IPS-18a (cell line): ENCODE measurements around the gene TTC4.

ENCODE experiments used
- H3K27ac ChIP-seq: one replicate; pipeline ENCODE4 v1.5.1; 2013; ENCODE audit warnings: low read length
- H3K27me3 ChIP-seq: one replicate; pipeline ENCODE4 v1.6.1; 2013; ENCODE audit warnings: mild to moderate bottlenecking, low read length; ENCODE audit not compliant: control insufficient read depth, insufficient read depth
- H3K36me3 ChIP-seq: one replicate; pipeline ENCODE4 v1.6.1; 2013; ENCODE audit warnings: low read depth, low read length; ENCODE audit not compliant: control insufficient read depth
- H3K4me1 ChIP-seq: one replicate; pipeline ENCODE4 v1.6.1; 2013; ENCODE audit warnings: low read depth, low read length; ENCODE audit not compliant: control insufficient read depth
- H3K4me3 ChIP-seq: one replicate; pipeline ENCODE4 v1.5.1; 2013; ENCODE audit warnings: low read length
- H3K9ac ChIP-seq: one replicate; pipeline ENCODE4 v1.6.1; 2013; ENCODE audit warnings: mild to moderate bottlenecking, low read length, moderate library complexity
- H3K9me3 ChIP-seq: one replicate; pipeline ENCODE4 v1.6.1; 2013; ENCODE audit warnings: low read depth, low read length; ENCODE audit not compliant: control insufficient read depth

The TTC4 gene

GRCh38 chr1:54728027-54728426, 12.4 kb downstream of the TTC4 start:
- Histone ChIP-seq H3K9ac (no peak overlapping the region), H3K9me3 (no peaks in the 10 kb centered on the region), H3K27ac (no peak overlapping the region), H3K27me3 (no peaks in the 10 kb centered on the region), H3K4me1 (no peaks in the 10 kb centered on the region), H3K4me3 (no peak overlapping the region), H3K36me3 (peaks cover 76% of the 10 kb centered on the region)

- Histone ChIP-seq H3K4me3 (no peak overlapping the region), H3K4me1 (no peaks in the 10 kb centered on the region), H3K27me3 (no peaks in the 10 kb centered on the region), H3K9ac (no peak overlapping the region), H3K27ac (no peak overlapping the region), H3K9me3 (no peaks in the 10 kb centered on the region), H3K36me3 (peaks cover 43% of the 10 kb centered on the region)
Observed at GRCh38 chr1:54736685-54737084, 21.0 kb downstream of the TTC4 start.

- no peaks in the 10 kb centered on the region for H3K27me3 ChIP-seq
- peaks cover 47% of the 10 kb centered on the region for H3K36me3 ChIP-seq
- H3K9ac ChIP-seq: no peak overlapping the region
Observed at GRCh38 chr1:54738244-54738643, 22.6 kb downstream of the TTC4 start.

GRCh38 chr1:54741531-54741930, 25.9 kb downstream of the TTC4 start:
- peaks cover 37% of the 10 kb centered on the region for H3K36me3 ChIP-seq
- no peak overlapping the region for H3K9ac ChIP-seq
- no peaks in the 10 kb centered on the region for H3K9me3 ChIP-seq
- H3K4me1 ChIP-seq: no peaks in the 10 kb centered on the region
- H3K4me3 ChIP-seq: no peak overlapping the region
- H3K27me3 ChIP-seq: no peaks in the 10 kb centered on the region
- no peak overlapping the region for H3K27ac ChIP-seq

More at GRCh38 chr1:54738244-54738643, 22.6 kb downstream of the TTC4 start:
- Histone ChIP-seq H3K27ac (no peak overlapping the region), H3K4me1 (no peaks in the 10 kb centered on the region), H3K4me3 (no peak overlapping the region), H3K9me3 (no peaks in the 10 kb centered on the region)

- Histone ChIP-seq H3K9me3 (no peaks in the 10 kb centered on the region), H3K36me3 (peaks cover 32% of the 10 kb centered on the region), H3K4me3 (no peak overlapping the region), H3K27ac (no peak overlapping the region), H3K9ac (no peak overlapping the region), H3K27me3 (no peaks in the 10 kb centered on the region), H3K4me1 (no peaks in the 10 kb centered on the region)
Observed at GRCh38 chr1:54742282-54742681, 26.6 kb downstream of the TTC4 start.

- H3K27ac ChIP-seq: no peak overlapping the region
- no peak overlapping the region for H3K9ac ChIP-seq
- no peaks in the 10 kb centered on the region for H3K9me3 ChIP-seq
- no peak overlapping the region for H3K4me3 ChIP-seq
- no peaks in the 10 kb centered on the region for H3K4me1 ChIP-seq
- no peaks in the 10 kb centered on the region for H3K27me3 ChIP-seq
- H3K36me3 ChIP-seq: peaks cover 26% of the 10 kb centered on the region
Observed at GRCh38 chr1:54743416-54744226, 28.0 kb downstream of the TTC4 start.

- Histone ChIP-seq H3K27ac (no peak overlapping the region), H3K27me3 (no peaks in the 10 kb centered on the region), H3K9me3 (no peaks in the 10 kb centered on the region), H3K9ac (no peak overlapping the region), H3K4me3 (no peak overlapping the region), H3K4me1 (no peaks in the 10 kb centered on the region), H3K36me3 (peaks cover 22% of the 10 kb centered on the region)
Observed at GRCh38 chr1:54744696-54745095, 29.0 kb downstream of the TTC4 start.

GRCh38 chr1:54745274-54745673, 29.6 kb downstream of the TTC4 start:
- Histone ChIP-seq H3K27me3 (no peaks in the 10 kb centered on the region), H3K27ac (no peak overlapping the region), H3K36me3 (peaks cover 18% of the 10 kb centered on the region), H3K9ac (no peak overlapping the region), H3K4me3 (no peak overlapping the region), H3K4me1 (no peaks in the 10 kb centered on the region), H3K9me3 (no peaks in the 10 kb centered on the region)

- Histone ChIP-seq H3K27me3 (no peaks in the 10 kb centered on the region), H3K9ac (no peak overlapping the region), H3K36me3 (peaks cover 12% of the 10 kb centered on the region), H3K9me3 (no peaks in the 10 kb centered on the region), H3K4me3 (no peak overlapping the region), H3K27ac (no peak overlapping the region), H3K4me1 (no peaks in the 10 kb centered on the region)
Observed at GRCh38 chr1:54745864-54746263, 30.2 kb downstream of the TTC4 start.

GRCh38 chr1:54748094-54748835, 32.6 kb downstream of the TTC4 start:
- Histone ChIP-seq H3K9me3 (no peaks in the 10 kb centered on the region), H3K9ac (no peak overlapping the region), H3K27me3 (no peaks in the 10 kb centered on the region)

GRCh38 chr1:54750596-54750995, 34.9 kb downstream of the TTC4 start:
- no peaks in the 10 kb centered on the region for H3K27me3 ChIP-seq
- no peak overlapping the region for H3K4me3 ChIP-seq
- H3K9ac ChIP-seq: no peak overlapping the region
- peaks cover 7% of the 10 kb centered on the region for H3K4me1 ChIP-seq
- no peaks in the 10 kb centered on the region for H3K36me3 ChIP-seq
- no peaks in the 10 kb centered on the region for H3K9me3 ChIP-seq
- H3K27ac ChIP-seq: no peak overlapping the region

More at GRCh38 chr1:54748094-54748835, 32.6 kb downstream of the TTC4 start:
- H3K27ac ChIP-seq: no peak overlapping the region
- H3K4me3 ChIP-seq: no peak overlapping the region
- no peaks in the 10 kb centered on the region for H3K36me3 ChIP-seq
- peaks cover 7% of the 10 kb centered on the region for H3K4me1 ChIP-seq
